ENCODE data around the gene PCBP3.

Gene PCBP3

DNA sequence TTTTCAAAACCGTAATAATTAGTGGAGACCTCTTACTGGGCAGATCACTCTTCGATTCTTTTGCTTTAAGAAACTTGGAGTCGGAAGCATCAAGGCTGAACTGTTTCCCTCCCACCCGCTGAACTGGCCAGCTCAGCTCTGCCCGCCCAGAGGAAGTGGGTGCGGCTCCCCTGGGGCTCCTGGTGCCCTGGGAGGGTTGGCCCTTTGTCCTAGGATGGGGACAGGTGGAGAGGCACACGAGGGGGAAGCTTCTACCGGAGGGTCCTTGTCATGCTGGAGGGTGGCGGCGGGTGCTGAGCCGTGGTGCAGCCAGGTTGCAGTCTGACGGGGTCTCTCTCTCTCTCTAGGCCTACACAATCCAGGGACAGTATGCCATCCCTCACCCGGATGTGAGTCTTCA is 273.7 kb downstream of the PCBP3 start:
- no peak for DNase-seq

DNA sequence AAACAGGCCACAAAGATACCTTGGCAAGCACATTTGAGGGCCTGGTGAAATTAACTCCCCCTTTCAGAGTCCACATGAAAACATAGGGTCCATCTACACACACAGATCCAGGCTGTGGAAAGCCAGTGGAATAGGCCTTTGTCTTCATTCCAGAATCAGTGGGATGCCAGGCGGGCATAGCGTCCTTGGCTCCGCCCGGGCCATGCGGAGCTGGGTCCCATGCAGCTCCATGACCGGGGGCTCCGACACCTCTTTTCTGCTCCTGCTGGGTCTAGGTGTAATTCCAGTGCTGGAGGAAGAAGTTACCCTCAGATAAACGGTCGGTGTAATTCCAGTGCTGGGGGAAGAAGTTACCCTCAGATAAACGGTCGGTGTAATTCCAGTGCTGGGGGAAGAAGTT is 274.5 kb downstream of the PCBP3 start:
- DNase-seq: no peak

GRCh38 chr21:45918835-45919447 is 275.4 kb downstream of the PCBP3 start:
- DNase-seq: no peak

DNA sequence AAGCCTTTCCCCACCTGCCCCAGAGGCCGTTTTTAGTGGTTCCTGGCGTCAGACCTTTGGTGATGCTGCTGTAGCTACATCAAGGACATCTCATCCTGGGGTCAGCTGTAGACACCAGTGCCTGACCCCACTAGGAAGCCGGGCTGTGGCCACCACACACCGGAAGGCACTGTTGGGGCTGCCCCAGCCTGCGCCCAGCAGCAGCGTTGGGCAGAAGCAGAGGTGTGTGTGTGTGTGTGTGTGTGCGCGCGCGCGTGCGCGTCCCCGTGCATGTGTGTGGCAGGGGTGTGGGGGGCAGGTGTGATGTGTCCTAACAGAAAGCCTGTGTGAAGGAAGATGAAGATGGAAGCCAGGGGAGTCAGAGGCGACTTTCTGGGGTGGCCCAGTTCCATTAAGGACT is 276.1 kb downstream of the PCBP3 start:
- DNase-seq: no peak

DNA sequence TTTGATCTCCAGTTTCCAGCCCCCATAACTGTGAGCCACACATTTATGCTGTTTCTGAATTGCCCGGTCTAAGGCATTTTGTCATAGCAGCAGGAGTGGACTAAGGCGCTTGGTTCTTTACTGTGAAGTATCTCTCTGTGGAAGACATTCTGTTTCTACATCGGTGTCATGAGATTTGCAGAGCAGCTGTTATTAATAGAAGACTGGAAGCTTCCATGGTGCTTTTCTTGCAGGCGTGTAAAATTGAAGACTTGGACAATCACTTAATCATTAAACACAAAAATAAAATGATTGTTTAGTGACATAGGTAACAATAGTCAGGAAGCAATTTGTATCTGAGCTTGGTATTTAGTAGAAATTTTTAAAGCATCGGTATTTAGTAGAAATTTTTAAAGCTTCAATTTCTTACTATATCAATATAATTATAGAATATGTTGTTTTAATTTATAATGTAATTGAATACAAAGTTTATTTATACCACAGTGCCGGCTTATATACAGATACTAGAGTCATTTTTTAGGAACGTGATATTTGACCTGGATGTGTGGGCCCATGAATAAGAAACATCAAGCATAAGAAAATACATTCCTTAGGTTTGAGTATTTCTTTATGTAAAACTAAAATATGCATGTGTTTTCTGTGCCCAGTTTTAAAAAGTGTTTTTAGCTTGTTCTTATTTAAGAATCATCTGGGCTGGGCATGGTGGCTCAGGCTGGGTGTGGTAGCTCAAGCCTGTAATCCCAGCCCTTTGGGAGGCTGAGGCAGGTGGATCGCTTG is 277.5 kb downstream of the PCBP3 start:
- peak; percentile 43 for DNase-seq

DNA sequence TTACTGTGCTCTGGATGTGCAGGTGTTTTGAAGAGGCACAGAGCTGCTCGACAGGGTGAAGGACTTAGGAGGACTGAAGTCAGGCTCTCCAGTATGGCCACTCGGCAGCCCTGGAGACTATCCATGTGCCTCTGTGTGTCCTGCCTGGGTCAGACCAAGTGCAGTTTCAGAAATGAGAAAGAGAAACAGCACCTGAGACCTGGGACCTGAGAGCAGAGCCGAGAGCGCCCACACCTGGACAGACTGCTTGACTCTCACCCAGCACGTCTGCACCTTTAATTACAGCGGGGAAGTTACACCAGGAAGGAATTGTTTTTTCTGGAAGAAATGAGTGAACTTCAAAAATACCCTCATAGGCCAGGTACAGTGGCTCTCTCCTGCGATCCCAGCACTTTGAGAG is 278.4 kb downstream of the PCBP3 start:
- DNase-seq: no peak

- DNase-seq: no peak
Measured at GRCh38 chr21:45922648-45923047, 279.1 kb downstream of the PCBP3 start.

- peak; percentile 70 for DNase-seq
Measured at GRCh38 chr21:45923146-45923545, 279.6 kb downstream of the PCBP3 start.

GRCh38 chr21:45926281-45926680 is 282.8 kb downstream of the PCBP3 start:
- DNase-seq: no peak

DNA sequence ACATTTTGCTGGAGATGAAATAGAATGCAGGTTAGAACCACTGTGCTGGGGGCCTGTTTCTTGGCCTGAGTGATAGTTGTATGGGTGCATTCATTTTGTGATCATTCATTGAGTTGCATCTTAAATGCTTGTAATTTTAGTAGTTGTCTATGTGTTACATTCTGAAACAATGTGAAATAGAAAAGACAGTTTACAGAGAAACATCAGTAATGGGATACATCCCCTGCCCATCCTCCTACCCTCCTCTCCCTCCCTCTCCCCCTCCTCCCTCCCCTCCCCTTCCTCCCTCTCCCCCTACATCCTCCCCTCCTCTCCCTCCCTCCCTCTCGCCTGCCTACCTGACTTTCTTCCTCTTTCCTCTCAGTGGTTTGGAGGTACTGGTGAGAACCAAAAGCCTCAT is 283.5 kb downstream of the PCBP3 start:
- no peak for DNase-seq

DNA sequence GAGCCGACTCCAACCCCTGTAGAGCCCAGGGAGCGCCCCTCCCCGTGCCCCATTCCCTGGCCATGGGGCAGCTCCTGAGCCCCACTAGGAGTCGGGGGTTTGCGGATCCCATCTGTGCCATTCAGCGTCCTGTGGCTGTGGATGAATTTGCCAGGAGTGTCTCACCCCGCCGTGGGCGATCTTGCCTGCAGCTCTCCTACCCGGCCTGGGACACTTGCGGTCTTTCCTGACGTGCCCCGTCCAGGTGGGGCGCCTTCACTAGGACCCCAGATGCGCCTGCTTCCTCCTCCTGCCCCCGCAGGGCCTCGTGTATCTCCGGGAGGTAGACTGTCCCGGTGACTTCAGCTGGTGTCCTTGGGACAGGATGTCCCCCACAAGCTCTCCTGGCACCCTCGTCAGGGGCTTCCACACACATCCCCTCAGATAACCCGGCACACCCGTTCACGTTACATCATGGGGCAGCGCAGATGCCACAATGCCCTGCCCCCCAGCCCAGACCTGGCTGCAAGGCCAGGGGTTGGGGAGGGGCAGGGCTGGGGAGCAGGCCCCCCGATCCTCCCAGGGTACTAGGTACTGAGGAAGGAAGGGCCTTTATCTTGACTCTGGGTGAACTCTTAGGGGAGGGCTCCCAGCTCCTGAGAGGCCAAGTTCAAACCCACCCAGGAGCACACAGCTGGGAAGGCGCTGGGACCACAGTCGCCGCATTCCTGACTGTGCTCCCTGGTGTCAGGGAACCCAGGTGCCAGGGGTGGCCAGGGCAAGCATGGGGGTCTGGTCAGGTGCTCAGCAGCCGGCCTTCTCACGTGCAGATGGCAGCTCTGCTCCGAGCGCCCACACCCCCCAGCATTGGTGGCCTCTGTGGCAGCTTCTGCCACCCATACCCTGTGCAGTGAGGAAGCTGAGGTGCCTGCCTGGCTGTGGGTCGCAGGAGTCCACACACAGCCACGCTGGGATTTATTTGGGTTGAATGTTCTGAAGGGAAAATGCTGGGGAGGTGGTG is 284.6 kb downstream of the PCBP3 start:
- no peak for DNase-seq

GRCh38 chr21:45929449-45929848 is 285.9 kb downstream of the PCBP3 start:
- no peak for DNase-seq

GRCh38 chr21:45930231-45930760 is 286.8 kb downstream of the PCBP3 start:
- no peak for DNase-seq

DNA sequence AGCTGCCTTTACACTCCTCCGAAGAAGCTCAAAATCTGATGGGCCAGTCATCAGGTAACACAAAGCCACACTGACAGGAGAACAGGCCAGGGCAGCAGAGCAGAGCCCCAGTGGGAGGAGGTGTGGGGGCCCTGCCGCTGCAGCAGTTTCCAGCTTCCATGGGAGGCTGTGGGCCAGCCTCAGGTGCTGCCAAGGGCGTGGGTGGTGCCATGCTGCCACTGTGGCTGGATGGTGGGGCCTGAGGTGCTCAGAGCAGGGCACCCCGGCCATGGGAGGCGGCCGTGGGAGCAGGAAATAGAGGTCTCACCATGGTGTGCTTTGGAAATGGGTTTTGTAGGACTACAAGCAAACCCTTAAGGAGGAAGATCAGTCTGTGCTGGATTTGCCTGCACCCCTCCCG is 287.3 kb downstream of the PCBP3 start:
- DNase-seq: no peak

- DNase-seq: no peak
Measured at GRCh38 chr21:45931397-45931969, 288.0 kb downstream of the PCBP3 start.

- DNase-seq: no peak
Measured at GRCh38 chr21:45932922-45933502, 289.5 kb downstream of the PCBP3 start.

DNA sequence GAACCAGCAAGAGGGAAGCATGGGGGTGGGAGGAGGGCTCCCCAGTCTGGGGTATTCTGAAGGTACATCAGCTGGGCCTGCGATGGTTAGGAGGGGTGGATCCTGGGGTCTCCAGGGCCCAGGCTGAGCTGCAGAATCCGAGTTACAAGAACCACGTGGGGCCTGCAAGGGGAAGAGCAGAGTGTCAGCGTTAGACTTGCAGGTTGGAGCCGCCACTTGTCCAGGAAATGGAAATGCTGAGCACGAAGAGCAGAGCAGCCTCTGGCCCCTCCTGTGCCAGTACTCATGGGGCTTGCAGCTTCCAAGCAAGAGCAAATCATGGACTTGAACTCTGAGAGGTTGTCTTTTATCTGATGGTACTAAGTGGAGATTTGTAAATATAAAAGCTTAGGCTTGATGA is 290.6 kb downstream of the PCBP3 start:
- DNase-seq: no peak

GRCh38 chr21:45934554-45934953 is 291.0 kb downstream of the PCBP3 start:
- DNase-seq: no peak

- peak; percentile 40 for DNase-seq
Measured at GRCh38 chr21:45935628-45936027, 292.1 kb downstream of the PCBP3 start.

- DNase-seq: no peak
Measured at GRCh38 chr21:45937721-45938452, 294.4 kb downstream of the PCBP3 start.

DNA sequence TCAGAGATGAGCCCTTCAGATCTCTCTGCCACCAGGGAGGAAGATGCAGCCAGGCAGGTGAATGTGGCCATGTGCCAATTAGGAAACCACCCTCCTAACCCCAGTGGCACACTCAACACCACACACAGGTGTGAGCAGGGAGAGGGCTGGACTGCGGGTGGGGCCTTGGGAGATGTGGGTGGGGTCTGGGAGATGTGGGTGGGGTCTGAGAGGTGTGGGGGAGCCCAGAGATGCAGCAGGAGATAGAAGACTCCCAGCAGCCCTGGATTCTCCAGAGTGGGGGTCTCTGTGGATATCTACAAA is 294.9 kb downstream of the PCBP3 start:
- DNase-seq: no peak
